H1 (cell line): ENCODE data around the gene TGFB2. TPM values are rescaled to one million over a fixed set of nuclear protein-coding genes. Genes with fewer than 3 reads are reported as not detected.
A peak's percentile ranks its signal among the peaks of the same experiment; 100 is the strongest.

Source experiments
- CTCF ChIA-PET: fragments of 300-600 bp; sonication (Branson Sonifier 250); formaldehyde crosslinking; loops from one replicate; lab custom pipeline; 2021; ENCODE audit not compliant: partially characterized antibody; lab: Charles Lee
- POLR2A ChIA-PET: fragments of 300-600 bp; sonication (Branson Sonifier 250); formaldehyde crosslinking; loops from one replicate; lab custom pipeline; 2021; ENCODE audit warnings: inconsistent platforms; ENCODE audit not compliant: partially characterized antibody; lab: Charles Lee
- DNase-seq, 2 experiments: peaks; one replicate each; pipeline versions ENCODE4 v3.0.0 to v3.0.0-alpha.2; 2010 to 2022; ENCODE audit warnings: low spot score in 2 of 2, low read depth in 1 of 2, mixed read lengths in 1 of 2
- FAIRE-seq: peaks from 2 replicates; lab custom pipeline; 2011; peaks lifted over from hg19 to GRCh38; lab: Jason Lieb, UNC
- H2AFZ ChIP-seq: 2 replicates; pipeline ENCODE4 v1.8.1; 2012; ENCODE audit warnings: low read length, inconsistent platforms
- H2AK5ac ChIP-seq: 2 replicates; pipeline ENCODE4 v1.6.1; 2013; ENCODE audit warnings: low read depth, low read length
- H2BK120ac ChIP-seq: replicated peaks from 2 replicates; pipeline ENCODE3; 2013; ENCODE audit warnings: low read depth, low read length, inconsistent platforms
- H2BK12ac ChIP-seq: 2 replicates; pipeline ENCODE4 v1.6.1; 2013; ENCODE audit warnings: low read depth, low read length
- H2BK15ac ChIP-seq: 2 replicates; pipeline ENCODE4 v1.6.1; 2013; ENCODE audit warnings: low read length
- H2BK20ac ChIP-seq: 2 replicates; pipeline ENCODE4 v1.6.1; 2013; ENCODE audit warnings: low read length
- H2BK5ac ChIP-seq: 2 replicates; pipeline ENCODE4 v1.6.1; 2013; ENCODE audit warnings: low read depth, low read length
- H3K14ac ChIP-seq: 2 replicates; pipeline ENCODE4 v1.6.1; 2013; ENCODE audit warnings: inconsistent platforms; ENCODE audit not compliant: insufficient read length
- H3K18ac ChIP-seq: 2 replicates; pipeline ENCODE4 v1.6.1; 2013; ENCODE audit warnings: low read length; ENCODE audit errors: extremely low read depth
- H3K23ac ChIP-seq: 2 replicates; pipeline ENCODE4 v1.6.1; 2013; ENCODE audit warnings: inconsistent platforms; ENCODE audit not compliant: insufficient read length
- H3K23me2 ChIP-seq: 2 replicates; pipeline ENCODE4 v1.6.1; 2013; ENCODE audit warnings: low read depth, low read length
- H3K27ac ChIP-seq: 2 replicates; pipeline ENCODE4 v1.6.1; 2011; ENCODE audit warnings: low read depth, low read length, inconsistent platforms
- H3K27me3 ChIP-seq, 4 experiments: replicated peaks in 1 of 4; 1 replicate in 1 of 4; 2 replicates in 3 of 4; pipeline versions ENCODE4 v1.6.1 to v1.8.1; 2011 to 2013; ENCODE audit warnings: low read length in 3 of 4, mild to moderate bottlenecking in 3 of 4, inconsistent platforms in 2 of 4, mixed read lengths in 2 of 4, moderate library complexity in 1 of 4; ENCODE audit not compliant: control insufficient read depth in 3 of 4, insufficient read depth in 3 of 4; ENCODE audit errors: extremely low read depth in 1 of 4
- H3K36me3 ChIP-seq, 4 experiments: 2 replicates each; pipeline versions ENCODE4 v1.6.1 to v1.8.1; 2011 to 2013; ENCODE audit warnings: mild to moderate bottlenecking in 4 of 4, low read length in 3 of 4, moderate library complexity in 2 of 4, control low read depth in 1 of 4, inconsistent platforms in 1 of 4; ENCODE audit not compliant: insufficient read depth in 4 of 4, control insufficient read depth in 2 of 4
- H3K4ac ChIP-seq: replicated peaks from 2 replicates; pipeline ENCODE3; 2013; ENCODE audit warnings: low read length, low read depth, mixed read lengths, inconsistent platforms; ENCODE audit not compliant: insufficient read length
- H3K4me1 ChIP-seq, 4 experiments: replicated peaks in 1 of 4; 1 replicate in 1 of 4; 2 replicates in 3 of 4; pipeline versions ENCODE4 v1.6.1 to v1.8.1; 2011 to 2013; ENCODE audit warnings: low read length in 3 of 4, inconsistent platforms in 2 of 4, mixed read lengths in 1 of 4; ENCODE audit not compliant: insufficient read depth in 4 of 4, control insufficient read depth in 3 of 4
- H3K4me2 ChIP-seq, 2 experiments: 2 replicates each; pipeline versions ENCODE4 v1.6.1 to v1.8.1; 2011 to 2013; ENCODE audit warnings: low read depth in 2 of 2, low read length in 2 of 2, control low read depth in 1 of 2, inconsistent platforms in 1 of 2, mild to moderate bottlenecking in 1 of 2; ENCODE audit not compliant: insufficient read depth in 1 of 2
- H3K4me3 ChIP-seq, 4 experiments: fragments of 200-600, 300-600 bp in 1 of 4; sonication (generic), shearing (Covaris generic), sonication (Bioruptor Twin) in 1 of 4; 2 replicates each; pipeline versions ENCODE4 v1.5.1 to v1.8.1; 2011 to 2016; ENCODE audit warnings: low read length in 4 of 4, low read depth in 3 of 4, control low read depth in 2 of 4, inconsistent platforms in 2 of 4, mild to moderate bottlenecking in 2 of 4, mixed read lengths in 1 of 4, moderate library complexity in 1 of 4; ENCODE audit not compliant: insufficient read depth in 2 of 4; ENCODE audit errors: extremely low read depth in 1 of 4
- H3K56ac ChIP-seq: replicated peaks from 2 replicates; pipeline ENCODE3; 2013; ENCODE audit warnings: low read depth, mild to moderate bottlenecking, mixed read lengths, low read length, inconsistent platforms; ENCODE audit not compliant: insufficient read length
- H3K79me1 ChIP-seq: 2 replicates; pipeline ENCODE4 v1.6.1; 2013; ENCODE audit warnings: low read depth, low read length, control low read depth
- H3K79me2 ChIP-seq, 2 experiments: 2 replicates each; pipeline versions ENCODE4 v1.6.1 to v1.8.1; 2012 to 2013; ENCODE audit warnings: low read length in 2 of 2, mild to moderate bottlenecking in 2 of 2, inconsistent platforms in 1 of 2; ENCODE audit not compliant: insufficient read depth in 2 of 2, control insufficient read depth in 1 of 2
- H3K9ac ChIP-seq, 4 experiments: replicated peaks in 1 of 4; 1 replicate in 1 of 4; 2 replicates in 3 of 4; pipeline versions ENCODE4 v1.6.1 to v1.8.1; 2011 to 2013; ENCODE audit warnings: low read depth in 3 of 4, low read length in 3 of 4, control low read depth in 2 of 4, mild to moderate bottlenecking in 2 of 4, moderate library complexity in 2 of 4, inconsistent platforms in 1 of 4; ENCODE audit errors: extremely low read depth in 1 of 4
- H3K9me3 ChIP-seq, 2 experiments: 2 replicates each; pipeline versions ENCODE4 v1.6.1 to v1.8.1; 2012 to 2013; ENCODE audit warnings: mild to moderate bottlenecking in 2 of 2, moderate library complexity in 2 of 2, control low read depth in 1 of 2, inconsistent platforms in 1 of 2, low read depth in 1 of 2, low read length in 1 of 2, mixed read lengths in 1 of 2; ENCODE audit not compliant: insufficient read depth in 2 of 2
- H4K20me1 ChIP-seq, 2 experiments: replicated peaks in 1 of 2; 2 replicates each; pipeline versions ENCODE3 to v1.8.1; 2011 to 2013; ENCODE audit warnings: inconsistent platforms in 2 of 2, low read length in 2 of 2, mild to moderate bottlenecking in 1 of 2; ENCODE audit not compliant: insufficient read depth in 2 of 2, control insufficient read depth in 1 of 2
- H4K5ac ChIP-seq: 2 replicates; pipeline ENCODE4 v1.6.1; 2013; ENCODE audit warnings: low read length, low read depth, mixed read lengths, inconsistent platforms; ENCODE audit not compliant: insufficient read length
- H4K8ac ChIP-seq: 2 replicates; pipeline ENCODE4 v1.8.0; 2013; ENCODE audit warnings: mild to moderate bottlenecking, moderate library complexity, low read length, inconsistent platforms; ENCODE audit not compliant: insufficient read depth; ENCODE audit errors: extremely low read depth
- H4K91ac ChIP-seq: replicated peaks from 2 replicates; pipeline ENCODE3; 2013; ENCODE audit warnings: low read length, mixed read lengths, inconsistent platforms; ENCODE audit not compliant: insufficient read length
- CTBP2 ChIP-seq: IDR thresholded peaks from 2 replicates; pipeline ENCODE4 v1.7.0; 2011; ENCODE audit warnings: borderline replicate concordance, mild to moderate bottlenecking, moderate library complexity, mixed read lengths, low read length; ENCODE audit not compliant: insufficient read depth, insufficient read length
- SUZ12 ChIP-seq: fragments of 200-600 bp; sonication (generic); IDR thresholded peaks from 2 replicates; pipeline ENCODE4 v1.6.1; 2012; ENCODE audit warnings: mild to moderate bottlenecking, inconsistent platforms, low read length, moderate library complexity, mixed read lengths
- WGBS, 2 experiments: shearing (Covaris generic) in 1 of 2; methylation state at CpG; one replicate each; pipeline versions ENCODE4 v1.1.6 to v1.1.7; 2013 to 2015; ENCODE audit warnings: low lambda C conversion rate in 2 of 2, mixed read lengths in 2 of 2, inconsistent platforms in 1 of 2, low coverage in 1 of 2, missing lambda C conversion rate in 1 of 2; ENCODE audit not compliant: insufficient replicate concordance in 2 of 2, insufficient coverage in 1 of 2, insufficient read length in 1 of 2; ENCODE audit errors: extremely low coverage in 1 of 2, missing lambda C conversion rate in 1 of 2; 5-methylcytosine and 5-hydroxymethylcytosine counted together
- long read RNA-seq, 2 experiments: library from RNA in 1 of 2; library from capped mRNA in 1 of 2; stranded (forward); transcript quantifications; one replicate each; pipeline ENCODE4 v2.0.0, GENCODE V29; 2021; ENCODE audit warnings: inconsistent platforms in 1 of 2
- polyA minus RNA-seq, 3 experiments: library from RNA; depleted of rRNA, polyadenylated mRNA; stranded (reverse); fragments of >200 nt; gene quantifications; 1 replicate in 2 of 3; 2 replicates in 1 of 3; pipeline ENCODE4 v1.2.3, GENCODE V29; 2011
- polyA plus RNA-seq, 7 experiments: library from polyadenylated mRNA; depleted of rRNA in 3 of 7; stranded (reverse) in 5 of 7; unstranded in 2 of 7; fragments of >200 nt in 5 of 7; fragments of 200-250 nt in 2 of 7; gene quantifications; 1 replicate in 5 of 7; 2 replicates in 1 of 7; 4 replicates in 1 of 7; pipeline versions ENCODE4 v1.2.1 to v1.2.3, GENCODE V29; 2011 to 2013; ENCODE audit warnings: missing spikeins in 2 of 7, mixed read lengths in 2 of 7
- total RNA-seq: library from RNA; stranded (reverse); fragmentation: NEBNext Ultra II Directional; extraction: Animal tissue kit (Norgen Biotek cat#: 25700); gene quantifications from 2 replicates; pipeline ENCODE4 v1.2.1, GENCODE V29; 2021

The TGFB2 gene
- total RNA-seq (0.84 and 1.5 TPM in 2 replicates), polyA plus RNA-seq (2011; rRNA removed) (0.08 and 0.26 TPM in 2 replicates), polyA minus RNA-seq (2011; rRNA and poly(A)+ RNA removed) (0.41 and 0.66 TPM in 2 replicates)
- polyA plus RNA-seq (2011; cell fraction: cytosol; rRNA removed), result 0.40 TPM
- polyA plus RNA-seq (2011; cell fraction: nucleus; rRNA removed), result 0.17 TPM
- 0.27 to 1.3 TPM (median 0.63 TPM) in 4 replicates for polyA plus RNA-seq (2012, experiment 1 of 2)
- not detected for polyA plus RNA-seq (2012, experiment 2 of 2)
- 1.2 TPM for polyA plus RNA-seq (2013, experiment 1 of 2)
- 1.1 TPM for polyA plus RNA-seq (2013, experiment 2 of 2)
- not detected for polyA minus RNA-seq (2011; cell fraction: cytosol; rRNA and poly(A)+ RNA removed)
- polyA minus RNA-seq (2011; cell fraction: nucleus; rRNA and poly(A)+ RNA removed), result 1.4 TPM
- long read RNA-seq, experiment 1, full-length matches to known transcripts, result 1 of 1 reads
- long read RNA-seq, experiment 1, partial matches to known transcripts, result 0 of 1 reads
- long read RNA-seq, experiment 1, other reads (novel, unspliced or antisense), result 0 of 1 reads
- long read RNA-seq, experiment 2, result 0 reads

- H3K18ac ChIP-seq, result peak within 1 kb of the TSS; percentile 51
- peak within 1 kb of the TSS; percentile 17 for H3K56ac ChIP-seq
- H3K23me2 ChIP-seq, result peaks cover 24% of the 10 kb centered on the region
- H2BK5ac ChIP-seq, result peak within 1 kb of the TSS; percentile 42; the same call in 1 of the 2 replicates
- no peaks in the 10 kb centered on the region for H3K79me2 ChIP-seq
- H2BK20ac ChIP-seq, result no peak within 1 kb of the TSS
- FAIRE-seq, result no peak
- DNase-seq, result no peak
- H3K9me3 ChIP-seq, result no peaks in the 10 kb centered on the region
- no peak within 1 kb of the TSS for H4K5ac ChIP-seq
- no peak within 1 kb of the TSS for H2BK15ac ChIP-seq
- no peak within 1 kb of the TSS for H3K27ac ChIP-seq
- no peak within 1 kb of the TSS for H3K14ac ChIP-seq
- 0 out of 2 replicates have a peak within 1 kb of the TSS, but pooled peaks have one; percentile 1 for H2AK5ac ChIP-seq
- no peaks in the 10 kb centered on the region for H3K79me1 ChIP-seq
- no peaks in the 10 kb centered on the region; a peak in 3 of 7 replicates for H3K4me1 ChIP-seq
- no peak within 1 kb of the TSS for H2BK120ac ChIP-seq
- H3K4ac ChIP-seq, result no peak within 1 kb of the TSS
- H4K20me1 ChIP-seq, result no peaks in the 10 kb centered on the region
- H3K4me2 ChIP-seq, result peak within 1 kb of the TSS; percentile 83 to 95
- H4K91ac ChIP-seq, result no peak within 1 kb of the TSS
- peak within 1 kb of the TSS; percentile 72 to 88 (median 80) for H3K4me3 ChIP-seq
- ChIA-PET CTCF (interaction anchor here (0.6 to 3.3 kb wide), 17 partner anchors 9 to 1468 kb away, joined by 3 to 20 read pairs (median 3); no protein-coding TSS in a partner anchor), POLR2A (interaction anchor here (0.6 to 1.7 kb wide), 10 partner anchors 9 to 176 kb away, joined by 3 to 10 read pairs (median 4); no protein-coding TSS in a partner anchor)
- H2BK12ac ChIP-seq, result peak within 1 kb of the TSS; percentile 64; the same call in 1 of the 2 replicates
- H3K36me3 ChIP-seq, result no peaks in the 10 kb centered on the region
- H4K8ac ChIP-seq, result no peak within 1 kb of the TSS; the same call in 1 of the 2 replicates
- peak within 1 kb of the TSS; percentile 30 to 63 (median 54); a peak in 6 of 7 replicates for H3K9ac ChIP-seq
- 6% methylated on average over 22 of the region's 22 CpGs; no CpG with 5 or more reads in 1 of the 2 experiments for WGBS, 2 experiments
- peaks cover 0 to 16% (median 6%) of the 10 kb centered on the region in 4 experiments; a peak in 5 of 7 replicates for H3K27me3 ChIP-seq
- H3K23ac ChIP-seq, result no peak within 1 kb of the TSS
- peak within 1 kb of the TSS; percentile 69; the same call in 1 of the 2 replicates for H2AFZ ChIP-seq
- TF ChIP-seq CTBP2 (peak; percentile 89), SUZ12 (no peak)
Observed at GRCh38 chr1:218344814-218345672, at the start of gene TGFB2. Gene TGFB2, plus strand, starts transcription at chr1:218345336. Its CDS starts 1,366 bp downstream, at chr1:218346702.
